NCI-H446 treated with DMSO at 0.1 percent for 48 hours (cell line): Measurements from ENCODE around the gene ADCK1.
"Not testable (repeated sequence)": the region's sequence is repeated elsewhere in the genome, so short reads cannot be mapped to it uniquely, and the experiment has no call there.

Experiments used
- DNase-seq: peaks from one replicate; lab custom pipeline; 2025; lab: John Stamatoyannopoulos, UW

The ADCK1 gene

GRCh38 chr14:77950371-77951063, 150.6 kb downstream of the ADCK1 start:
- DNase-seq, result no peak

GRCh38 chr14:77955816-77956484, 156.0 kb downstream of the ADCK1 start:
- no peak for DNase-seq

DNA sequence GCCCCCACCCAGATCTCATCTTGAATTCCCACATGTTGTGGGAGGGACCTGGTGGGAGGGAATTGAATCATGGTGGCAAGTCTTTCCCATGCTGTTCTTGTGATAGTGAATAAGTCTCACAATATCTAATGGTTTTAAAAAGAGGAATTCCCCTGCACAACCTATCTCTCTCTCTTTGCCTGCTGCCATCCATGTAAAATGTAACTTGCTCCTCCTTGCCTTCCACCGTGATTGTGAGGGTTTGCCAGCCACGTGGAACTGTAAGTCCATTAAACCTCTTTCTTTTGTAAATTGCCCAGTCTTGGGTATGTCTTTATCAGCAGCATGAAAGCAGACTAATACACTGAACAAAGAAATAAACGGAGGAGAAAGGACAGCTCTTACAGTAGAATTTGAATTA, 159.8 kb downstream of the ADCK1 start:
- DNase-seq, result not testable (repeated sequence)

DNA sequence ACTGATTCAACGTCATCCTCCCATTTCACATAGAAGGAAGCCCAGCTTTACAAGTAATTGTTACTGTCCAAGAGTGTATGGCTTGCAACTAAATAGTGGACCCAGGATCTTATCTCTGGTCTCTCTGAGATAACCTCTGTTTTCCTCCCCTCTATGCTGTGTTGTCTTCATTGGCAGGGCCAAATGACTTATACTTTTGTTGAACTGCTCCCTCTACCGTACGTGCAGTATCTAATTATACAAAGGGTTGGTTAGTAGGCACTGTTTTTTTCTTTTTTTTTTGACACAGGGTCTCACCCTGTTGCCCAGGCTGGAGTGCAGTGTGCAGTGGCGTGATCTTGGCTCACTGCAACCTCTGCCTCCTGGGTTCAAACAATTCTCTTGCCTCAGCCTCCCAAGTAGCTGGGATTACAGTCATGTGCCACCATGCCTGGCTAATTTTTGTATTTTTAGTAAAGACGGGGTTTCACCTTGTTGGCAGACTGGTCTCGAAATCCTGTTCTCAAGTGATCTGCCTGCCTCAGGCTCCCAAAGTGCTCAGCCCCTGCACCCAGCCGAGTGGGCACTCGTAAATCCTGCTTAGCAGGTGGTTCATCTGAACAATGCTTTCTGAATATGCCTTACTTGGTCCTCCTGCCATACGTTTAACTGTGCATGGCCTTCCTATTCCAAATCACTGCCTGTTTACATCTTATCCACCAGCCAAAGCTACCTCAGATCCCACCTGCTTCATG, 162.1 kb downstream of the ADCK1 start:
- DNase-seq, result no peak

DNA sequence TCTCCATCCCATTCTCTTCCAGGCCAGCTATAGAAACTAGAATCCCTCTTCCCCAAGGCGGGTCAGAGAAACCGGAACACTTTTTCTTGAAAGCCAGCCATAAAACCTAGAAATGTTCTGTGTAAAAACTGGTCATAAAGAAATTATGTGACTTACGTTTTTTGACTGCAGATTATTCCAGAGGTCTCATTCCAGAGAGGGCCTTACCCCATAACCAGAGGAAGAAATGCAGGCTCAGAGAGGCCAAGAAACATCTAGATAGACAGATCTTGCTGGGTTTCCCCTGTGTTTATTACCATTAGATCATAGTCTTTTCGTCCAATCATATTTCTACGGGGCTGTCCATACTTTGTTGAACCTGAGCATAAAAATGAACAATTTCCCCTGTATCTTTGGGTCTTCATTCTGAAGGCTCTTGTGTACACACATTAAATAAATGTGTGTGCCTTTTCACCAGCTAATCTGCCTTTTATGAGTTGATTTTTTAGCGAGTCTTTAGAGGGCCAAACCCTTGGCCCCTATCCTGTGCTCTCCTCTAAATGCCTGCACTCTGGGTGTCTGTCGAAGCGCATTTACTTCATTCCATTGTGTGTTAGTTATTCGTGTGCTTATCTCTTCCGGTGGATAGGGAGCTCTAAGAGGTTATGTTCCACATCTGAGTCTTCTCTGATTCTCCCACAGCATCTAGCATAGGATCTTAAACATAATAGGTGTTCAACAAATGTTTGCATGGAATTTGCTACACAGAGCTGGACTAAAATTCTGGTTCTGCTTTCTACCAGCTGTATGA, 163.0 kb downstream of the ADCK1 start:
- no peak for DNase-seq

DNA sequence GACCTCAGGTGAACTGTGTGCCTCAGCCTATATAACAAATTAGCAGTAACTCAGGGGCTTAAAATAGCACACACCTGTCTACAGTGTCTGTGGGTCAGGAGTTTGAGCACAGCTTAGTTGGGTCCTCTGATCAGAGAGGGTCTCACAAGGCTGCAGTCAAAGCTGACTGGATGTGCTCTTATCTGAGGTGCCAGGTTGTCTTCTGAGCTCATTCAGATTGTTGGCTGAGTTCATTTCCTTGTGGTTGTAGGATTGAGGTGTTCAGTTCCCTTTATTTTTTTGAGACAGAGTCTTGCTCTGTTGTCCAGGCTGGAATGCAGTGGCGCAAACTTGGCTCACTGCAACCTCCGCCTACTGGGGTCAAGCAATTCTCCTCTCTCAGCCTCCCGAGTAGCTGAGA, 164.7 kb downstream of the ADCK1 start:
- no peak for DNase-seq

- DNase-seq, result no peak
These were observed 165.1 kb downstream of the ADCK1 start for GRCh38 chr14:77965050-77965449.

DNA sequence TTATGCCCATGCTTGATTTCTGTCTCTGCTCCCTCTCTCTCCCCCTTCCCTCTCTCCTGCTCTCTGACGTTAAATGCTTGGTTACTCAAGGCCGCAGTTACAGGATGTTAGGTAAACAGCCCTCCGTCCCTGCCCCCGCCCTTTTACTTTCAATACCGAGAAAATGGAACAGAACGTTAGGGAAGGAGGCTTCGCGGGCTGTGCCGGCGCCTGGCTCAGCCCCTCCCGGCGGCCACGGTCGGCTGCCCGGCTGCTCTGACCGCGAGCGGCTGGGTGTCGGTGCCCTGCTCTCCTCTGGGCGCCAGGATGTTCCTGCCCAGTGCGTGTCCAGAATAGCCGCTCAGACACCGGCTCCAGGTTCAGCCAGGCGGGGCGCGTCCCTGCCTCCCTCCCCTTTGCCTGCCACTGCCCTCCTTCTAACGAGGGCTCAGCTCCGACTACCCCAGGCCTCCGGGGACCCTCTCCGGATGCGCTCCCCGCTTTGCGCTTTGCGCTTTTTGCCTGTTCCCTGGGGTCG, 166.1 kb downstream of the ADCK1 start:
- no peak for DNase-seq

DNA sequence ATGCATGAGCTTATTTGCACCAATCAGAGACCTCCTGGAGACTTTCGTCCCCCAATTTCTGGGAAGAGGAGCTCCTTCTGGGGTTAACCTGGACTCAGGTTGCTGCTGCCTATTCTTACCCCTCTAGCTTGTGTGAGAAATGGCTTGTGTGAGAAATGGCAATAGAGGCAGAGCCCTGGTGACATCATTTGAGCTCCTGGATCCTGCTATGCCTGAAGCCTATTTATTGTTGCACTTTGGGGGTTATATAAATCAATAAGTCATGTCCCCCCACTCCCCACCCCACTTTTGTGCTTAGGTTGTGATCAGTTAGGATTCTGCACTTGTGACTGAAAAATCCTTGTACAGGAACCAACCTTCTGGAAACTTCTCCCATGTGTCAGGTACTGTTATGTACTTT, 167.2 kb downstream of the ADCK1 start:
- DNase-seq, result no peak

- DNase-seq, result no peak
These were observed 170.7 kb downstream of the ADCK1 start for GRCh38 chr14:77970646-77971045.

DNA sequence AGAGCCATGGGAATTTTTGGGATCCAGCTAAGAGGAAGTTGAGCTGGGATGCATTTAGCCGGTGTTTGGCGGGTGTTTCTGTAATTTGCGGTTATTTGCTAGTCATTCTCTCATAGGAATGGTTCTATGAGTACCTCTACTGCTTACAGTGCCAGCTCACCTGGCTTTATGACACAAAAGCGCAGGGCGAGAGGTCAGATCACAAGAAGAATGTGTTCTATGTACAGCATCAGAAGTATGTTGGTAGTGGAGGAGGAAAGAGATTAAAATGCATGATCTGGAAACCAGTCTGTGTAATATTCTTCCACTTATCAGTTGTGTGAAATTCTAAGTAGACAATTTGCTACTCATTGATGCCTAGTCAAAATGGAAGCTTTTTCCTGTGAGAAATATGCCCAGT, 173.3 kb downstream of the ADCK1 start:
- DNase-seq, result no peak

DNA sequence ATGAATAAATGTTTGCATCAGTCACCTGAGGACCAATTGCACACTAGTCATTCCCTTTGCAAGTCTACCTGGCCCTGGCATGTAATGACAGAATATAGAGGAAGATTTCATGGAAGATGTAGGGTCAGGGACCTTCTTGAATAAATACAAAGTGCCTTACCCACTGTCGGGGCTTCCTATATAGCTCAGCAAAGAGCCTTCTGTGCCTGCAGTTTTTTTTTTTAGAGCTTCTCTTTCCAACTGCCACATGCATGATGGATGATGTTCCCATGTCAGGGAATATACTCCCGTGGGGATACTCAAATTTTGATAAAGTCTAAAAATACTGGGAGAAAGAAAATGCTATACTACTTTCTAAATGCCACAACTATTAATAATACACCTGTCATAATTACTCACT, 176.7 kb downstream of the ADCK1 start:
- no peak for DNase-seq

DNA sequence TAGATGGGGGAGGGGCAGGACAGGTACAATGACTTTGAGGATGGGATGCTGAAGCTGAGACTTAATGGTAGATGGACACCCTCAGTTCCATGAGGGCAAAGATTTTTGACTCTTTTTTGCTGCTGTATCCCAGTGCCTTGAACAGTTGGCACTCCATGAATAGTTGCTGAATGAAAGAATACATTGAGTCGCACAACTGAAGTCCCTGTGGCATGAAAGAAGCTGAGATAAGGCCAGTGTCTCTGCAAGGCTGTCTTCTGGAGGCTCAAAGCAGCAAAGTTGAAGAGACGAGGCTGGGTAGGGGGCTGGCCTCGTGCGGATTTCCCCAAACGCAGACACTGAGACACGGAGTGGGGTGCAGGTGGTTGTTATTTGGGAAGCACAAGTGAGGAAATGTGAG, 179.3 kb downstream of the ADCK1 start:
- no peak for DNase-seq

DNA sequence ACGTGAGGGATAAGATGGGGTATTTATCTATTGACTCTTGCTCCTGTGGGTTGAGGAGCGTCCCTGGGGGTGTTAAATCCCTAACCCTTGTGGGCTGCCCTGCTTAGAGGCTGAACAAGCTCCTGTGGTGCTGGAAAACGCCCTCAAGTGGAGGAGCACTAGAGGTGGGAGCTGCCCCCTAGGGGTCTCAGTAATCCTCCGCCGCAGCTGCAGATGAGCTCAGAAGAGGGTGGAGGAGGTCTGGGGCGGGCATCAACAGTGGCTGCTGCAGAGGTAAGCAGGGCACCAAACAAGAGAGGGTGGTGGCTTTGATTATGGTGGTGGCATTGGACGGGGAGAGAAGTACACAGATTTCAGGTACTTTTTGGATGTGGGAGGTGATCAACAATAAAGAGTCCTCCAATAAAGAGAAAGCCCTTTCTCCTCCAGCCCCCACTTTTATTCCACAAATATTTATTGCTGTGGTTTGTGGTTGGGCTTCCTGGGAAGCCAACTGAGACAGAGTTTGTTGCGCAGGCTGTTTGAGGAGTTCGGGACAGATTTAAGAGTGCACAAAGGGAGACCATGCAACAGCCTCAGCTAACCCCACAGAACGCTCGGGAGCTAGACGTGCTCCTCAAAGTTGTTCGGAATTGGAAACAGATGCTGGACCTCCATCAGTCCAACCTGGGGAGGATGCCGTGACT, 179.9 kb downstream of the ADCK1 start:
- DNase-seq, result no peak

DNA sequence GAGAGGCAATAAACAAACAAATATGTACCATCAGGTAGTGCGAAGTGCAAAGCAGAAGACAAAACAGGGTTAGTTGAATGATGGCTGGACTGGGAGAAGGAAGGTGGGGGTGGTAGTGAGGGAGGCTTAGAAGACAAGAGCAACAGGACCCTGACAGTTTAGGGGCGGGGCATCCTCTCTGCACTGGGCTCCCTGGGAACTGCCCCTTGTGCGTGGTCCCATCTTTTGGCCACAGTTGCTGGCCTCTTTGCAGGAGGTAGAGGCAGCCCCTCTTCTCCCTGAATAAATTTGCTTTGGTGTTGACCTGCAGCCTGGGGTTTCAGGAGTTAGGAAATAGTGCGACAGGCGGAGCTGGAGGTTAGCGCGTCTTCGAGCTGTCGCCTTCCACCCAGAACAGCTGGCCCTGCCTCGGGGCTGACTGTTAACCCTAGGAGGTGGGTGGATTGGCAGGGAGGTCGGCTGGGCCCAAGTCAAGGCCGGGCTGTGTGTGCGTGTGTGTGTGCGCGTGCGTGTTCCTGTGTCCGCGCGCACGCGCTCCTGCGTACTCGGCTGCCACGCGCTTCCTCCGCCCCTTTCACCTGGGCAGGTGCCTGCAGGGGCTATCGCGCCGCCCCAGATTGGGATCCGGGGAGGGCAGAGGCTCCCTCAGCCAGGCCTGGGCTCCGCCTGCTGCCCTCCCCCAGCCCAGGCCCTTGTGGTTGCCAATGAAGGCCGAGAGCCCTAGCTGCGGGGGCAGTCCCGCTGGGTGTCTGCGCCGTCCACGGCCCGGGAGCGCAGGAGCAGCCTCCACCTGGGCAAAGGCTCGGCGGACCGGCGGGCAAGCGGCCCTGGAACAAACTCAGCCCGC, 180.8 kb downstream of the ADCK1 start:
- no peak for DNase-seq
